GM11168 (cell line): ENCODE results near the gene AGAP1.

Source experiments
- in situ Hi-C: fragments of 300-500 bp; cut with MboI; formaldehyde crosslinking; loops from one replicate; pipeline ENCODE4 v1.12.0; 2022; ENCODE audit warnings: low sequenced_read_pairs; ENCODE audit not compliant: unreplicated experiment

AGAP1 gene

DNA sequence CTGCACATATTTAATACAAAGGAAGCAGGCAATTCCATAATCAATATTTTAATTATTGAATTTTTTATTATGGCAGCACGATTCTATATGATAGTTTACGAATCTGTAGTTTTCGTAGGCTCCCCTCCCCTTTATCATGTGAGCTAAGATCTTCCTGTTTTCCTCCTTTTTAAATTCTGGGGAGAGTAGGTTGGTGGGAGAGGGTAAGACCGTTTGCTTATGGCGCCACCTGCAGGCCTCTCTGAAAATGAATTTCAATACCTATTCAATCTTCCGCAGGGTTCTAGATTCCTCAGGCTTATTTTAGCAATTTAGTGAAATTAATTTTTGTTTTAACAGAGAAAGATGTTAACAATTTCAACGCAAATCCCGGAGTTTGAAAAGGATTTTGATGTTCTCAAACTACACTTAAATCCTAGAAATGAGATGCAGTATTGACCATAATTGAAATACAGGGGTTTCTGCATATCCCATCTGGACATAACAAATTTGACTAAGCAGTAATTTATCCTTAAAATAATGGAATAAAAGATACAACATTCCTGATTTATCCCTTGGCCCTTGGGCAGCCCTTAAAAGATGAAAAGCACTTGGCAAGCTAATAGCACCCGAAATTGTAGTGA is 687.1 kb downstream of the AGAP1 start:
- in situ Hi-C loops = loop anchor here (10.0 kb wide), 1 partner anchor 406 kb away; no protein-coding TSS in a partner anchor
